GM21528 (cell line): ENCODE results near the gene SRD5A1.

Source experiments
- ATAC-seq: cut with Tn5 transposase; IDR thresholded peaks from one replicate; pipeline ENCODE4 v1.9.1; 2021; ENCODE audit warnings: mild to moderate bottlenecking, moderate library complexity; ENCODE audit not compliant: unreplicated experiment, low FRiP score

Gene SRD5A1

DNA sequence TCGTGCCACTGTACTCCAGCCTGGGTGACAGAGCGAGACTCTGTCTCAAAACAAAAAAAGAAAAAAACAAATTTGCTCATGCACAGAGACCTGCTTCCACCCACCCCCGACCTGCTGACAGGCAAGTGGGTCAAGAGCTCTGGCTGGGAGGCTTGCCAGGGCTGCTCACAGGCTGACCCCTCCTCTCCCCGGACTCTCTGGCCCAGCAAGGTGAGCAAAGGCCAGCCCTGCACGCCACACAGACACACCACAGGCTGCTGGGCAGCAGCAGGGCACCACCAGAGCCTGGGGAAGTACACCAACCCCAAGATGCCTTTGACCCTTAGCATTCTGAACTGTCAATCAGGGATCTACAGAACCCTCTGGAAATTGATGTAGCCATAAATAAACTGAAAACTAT lies 29.6 kb upstream of the SRD5A1 start:
- no peak for ATAC-seq

DNA sequence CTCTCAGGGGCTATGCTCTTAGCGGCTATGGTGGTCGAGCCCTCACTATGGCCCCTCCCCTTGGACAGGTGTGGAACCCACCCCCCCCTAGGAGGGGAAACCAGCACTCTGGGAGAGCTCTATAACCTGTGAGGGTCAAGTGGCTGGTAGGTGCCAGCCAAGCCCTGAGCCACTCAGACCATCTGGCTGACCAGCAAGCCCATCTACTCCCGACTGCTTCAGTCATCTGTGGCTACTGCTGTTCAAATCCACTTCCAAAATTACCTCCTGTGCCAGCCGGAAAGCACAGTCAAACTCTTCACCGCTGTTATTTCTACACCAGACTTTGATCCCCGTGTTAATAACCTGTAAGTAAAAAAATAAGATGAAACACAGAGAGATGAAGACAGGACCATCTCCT lies 28.9 kb upstream of the SRD5A1 start:
- no peak for ATAC-seq

DNA sequence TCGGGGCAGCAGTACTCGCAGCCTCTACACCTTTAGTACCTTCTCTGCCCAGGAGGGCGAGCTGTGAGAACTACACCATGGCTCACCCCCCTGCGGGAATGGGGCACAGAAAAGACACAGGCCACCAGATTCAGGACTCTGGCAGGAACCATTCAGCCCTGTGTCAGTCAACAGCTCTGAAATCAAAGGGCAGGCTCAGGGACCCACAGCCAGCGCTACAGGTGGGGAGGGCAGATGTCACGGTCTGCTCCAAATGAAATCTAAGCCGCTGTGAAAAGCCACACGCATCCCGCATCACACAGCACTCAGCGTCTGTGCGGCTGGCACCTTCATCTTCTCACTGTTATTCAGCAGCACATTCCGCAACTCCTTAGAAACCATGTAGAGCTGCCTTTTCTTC lies 28.3 kb upstream of the SRD5A1 start:
- ATAC-seq, result no peak

DNA sequence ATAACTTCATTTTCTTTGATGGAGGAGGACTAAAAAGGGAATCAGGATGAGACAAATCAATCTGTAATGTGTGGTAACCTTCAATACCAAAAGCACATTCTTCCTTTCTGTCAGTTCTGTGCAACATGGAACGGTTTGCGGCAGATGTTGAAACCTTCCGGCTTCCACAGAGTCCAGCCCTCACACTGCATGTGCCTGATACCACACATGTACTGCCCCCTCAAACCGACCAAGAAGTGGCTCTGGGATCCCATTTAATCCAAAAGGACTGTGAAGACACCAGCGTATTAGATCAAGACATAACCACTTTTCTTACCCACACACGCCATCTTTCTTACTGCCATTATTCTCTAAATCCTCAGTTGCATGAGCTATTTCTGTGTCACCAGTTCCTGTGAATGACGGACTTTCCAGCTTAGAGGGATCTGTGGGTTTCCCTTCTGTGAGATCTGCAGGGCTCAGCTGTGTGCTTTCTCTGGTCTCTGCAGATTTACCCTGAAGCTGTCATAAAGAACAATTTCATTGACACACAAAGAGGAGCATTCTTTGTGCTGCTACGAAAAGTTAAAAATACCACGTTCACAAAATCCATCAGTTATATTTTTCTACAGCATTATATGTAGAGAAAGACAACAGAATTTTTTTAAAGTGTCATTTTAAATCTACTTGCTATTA lies 26.2 kb upstream of the SRD5A1 start:
- no peak for ATAC-seq

DNA sequence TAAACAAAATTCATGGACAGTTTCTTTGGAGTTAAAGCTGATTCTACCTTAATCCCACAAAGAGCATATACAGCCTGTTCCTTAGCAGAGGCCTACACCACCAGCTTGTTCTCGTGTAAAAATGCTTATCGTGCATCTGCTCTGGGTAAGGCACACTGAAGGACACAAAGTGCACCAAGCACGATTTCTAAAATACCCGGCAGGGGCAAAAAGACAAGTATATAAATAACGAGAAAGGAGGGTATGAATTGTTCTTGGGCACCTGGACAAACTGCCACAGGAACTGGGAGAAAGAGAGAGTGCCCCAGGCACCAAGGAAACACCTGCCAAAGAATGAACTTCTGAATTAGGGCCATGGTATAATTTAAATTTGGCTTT lies 25.7 kb upstream of the SRD5A1 start:
- ATAC-seq, result no peak

DNA sequence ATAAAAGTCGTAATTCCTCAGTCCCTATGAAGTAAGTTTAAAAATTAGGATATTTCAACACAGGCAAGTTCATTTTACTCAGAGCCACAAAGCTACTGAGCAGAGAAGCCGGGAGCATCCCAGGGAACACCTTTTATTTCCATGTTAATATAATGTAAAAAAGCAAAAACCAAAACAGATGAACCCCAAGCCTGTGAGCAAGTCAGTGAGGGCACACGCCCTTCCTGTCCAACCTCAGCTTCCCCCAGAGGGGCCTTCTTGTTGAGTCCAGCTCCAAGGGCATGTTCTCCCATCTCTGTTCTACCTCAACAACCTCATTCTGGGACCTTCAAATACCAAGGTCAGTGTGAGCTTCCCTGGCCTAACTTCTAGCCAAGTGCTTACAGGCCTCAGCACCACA lies 25.2 kb upstream of the SRD5A1 start:
- no peak for ATAC-seq

DNA sequence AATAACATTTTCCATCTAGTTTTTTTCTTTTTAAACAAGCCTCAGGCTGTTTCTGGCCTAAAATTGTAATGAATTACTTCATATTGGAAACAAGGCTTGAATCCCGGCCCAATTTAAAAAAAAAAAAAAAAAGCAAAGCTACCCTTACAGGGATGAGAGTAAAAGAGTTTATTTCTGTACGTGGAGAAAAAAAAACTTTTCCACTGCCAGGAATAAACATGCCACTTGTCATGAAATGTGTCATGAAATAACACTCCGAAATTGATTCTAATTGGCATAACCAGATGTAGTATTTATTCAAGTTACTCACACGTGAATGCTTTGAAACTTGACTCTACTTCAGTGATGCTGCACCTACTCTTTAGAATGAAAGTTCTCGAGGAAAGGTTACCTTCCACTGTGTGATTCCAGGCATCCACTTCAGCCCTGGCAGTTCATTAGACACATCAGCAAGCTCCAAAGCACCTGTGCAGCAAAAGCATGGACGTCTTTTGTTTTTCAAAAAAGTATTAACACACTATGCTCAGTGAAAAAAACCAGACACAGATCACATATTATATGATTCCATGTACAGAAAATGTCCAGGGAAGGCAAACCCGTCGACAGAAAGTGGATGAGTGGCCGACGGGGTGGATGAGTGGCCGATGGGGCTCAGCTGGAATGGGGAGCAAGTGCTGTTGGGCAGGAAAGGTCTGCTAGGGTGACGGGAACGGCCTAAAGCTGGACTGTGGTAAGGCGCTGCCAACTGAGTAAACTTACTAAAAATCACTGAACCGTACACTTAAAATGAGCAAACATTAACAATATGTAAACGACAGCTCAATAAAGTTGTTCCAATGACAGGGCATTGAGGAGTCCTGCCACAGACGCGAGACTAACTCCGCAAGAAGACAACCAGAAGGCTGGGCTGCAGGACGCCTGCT lies 21.6 kb upstream of the SRD5A1 start:
- no peak for ATAC-seq

DNA sequence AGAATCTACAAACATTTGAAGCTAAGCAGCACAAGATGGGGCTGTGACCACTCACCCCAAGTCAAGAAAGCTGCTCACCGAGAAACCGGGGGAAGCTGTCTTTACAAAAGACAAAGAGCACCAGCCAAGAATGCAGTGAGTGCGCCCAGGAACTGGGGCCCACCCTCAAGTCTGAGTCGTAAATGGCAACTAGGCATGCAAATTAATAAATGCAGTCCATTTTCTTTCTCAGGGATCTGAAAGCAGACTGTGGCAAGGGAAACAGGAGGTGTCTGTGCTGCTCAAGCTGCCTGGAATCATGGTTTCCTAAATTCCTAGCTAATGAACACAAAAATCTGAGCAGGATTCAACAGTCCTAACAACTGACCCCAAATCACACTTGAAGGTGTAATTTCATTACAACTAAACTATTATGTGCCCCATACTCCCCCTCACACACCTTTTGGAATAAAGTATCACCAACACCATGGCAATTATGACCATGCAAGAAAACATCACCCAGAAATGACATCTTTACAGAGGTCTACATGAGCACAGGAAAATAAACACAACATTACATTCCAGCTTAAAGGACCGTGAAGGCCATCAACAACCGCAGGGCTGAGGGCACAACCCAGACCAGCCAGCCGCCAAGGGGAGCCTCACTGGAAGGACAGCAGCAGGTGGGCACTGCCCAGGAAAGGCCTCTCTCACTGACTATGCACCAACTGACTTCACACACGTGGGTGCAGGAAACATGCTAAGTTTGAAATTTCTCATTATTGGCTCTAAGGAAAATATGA lies 18.0 kb upstream of the SRD5A1 start:
- no peak for ATAC-seq

DNA sequence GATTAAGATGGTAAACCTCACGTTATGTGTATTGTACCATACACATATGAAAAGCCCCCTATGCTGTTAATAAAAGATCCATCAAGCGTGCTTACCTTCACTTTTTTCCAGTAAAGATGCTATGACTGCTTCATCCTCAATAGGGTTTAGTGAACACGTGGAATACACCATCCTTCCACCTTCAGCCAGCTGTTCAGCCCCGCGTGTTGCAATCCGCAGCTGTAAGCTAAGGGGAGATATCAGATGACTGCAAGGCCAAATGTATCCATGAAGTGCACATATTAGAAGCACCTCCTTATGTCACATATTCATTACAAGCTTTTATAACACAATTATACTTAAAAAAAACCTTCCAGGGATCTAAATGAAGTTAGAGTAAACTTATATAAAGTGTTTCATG lies 16.6 kb upstream of the SRD5A1 start:
- no peak for ATAC-seq

DNA sequence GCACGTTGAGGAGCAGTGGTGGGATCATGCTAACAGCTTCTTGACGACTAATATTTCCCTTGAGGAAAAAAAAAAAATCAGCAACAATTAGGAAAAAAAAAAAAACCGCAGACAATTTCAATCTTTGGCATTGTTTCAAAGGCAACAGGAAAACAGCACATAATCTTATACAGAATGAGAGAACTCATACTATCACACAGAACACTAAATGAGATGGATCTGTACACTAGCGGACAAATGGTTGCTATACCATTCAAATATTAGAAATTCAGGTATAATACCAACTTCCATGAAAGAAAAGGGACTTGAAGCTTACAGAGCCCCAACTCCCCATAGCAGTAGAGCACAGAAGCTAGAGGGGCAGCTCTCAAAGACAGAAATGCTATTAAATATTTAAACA lies 10.0 kb upstream of the SRD5A1 start:
- no peak for ATAC-seq

DNA sequence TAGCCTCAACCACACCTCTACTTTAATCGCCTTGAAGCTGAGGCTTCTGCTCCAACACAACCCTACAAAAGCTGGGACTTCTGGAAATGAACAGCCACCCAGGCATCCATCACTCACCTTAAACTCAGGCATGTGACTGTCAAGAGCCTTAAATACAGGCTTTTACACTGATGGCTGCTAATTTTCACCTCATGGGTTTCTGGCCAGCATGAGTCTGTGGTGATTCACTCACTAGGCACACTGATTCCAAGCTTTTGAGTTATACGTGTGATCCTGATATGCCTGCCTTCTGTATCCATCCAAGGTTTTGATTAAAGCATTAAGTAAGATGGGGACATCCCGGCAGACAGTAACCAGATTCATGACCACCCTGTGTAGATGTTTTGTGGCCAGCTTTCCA lies 9.3 kb upstream of the SRD5A1 start:
- ATAC-seq, result no peak

DNA sequence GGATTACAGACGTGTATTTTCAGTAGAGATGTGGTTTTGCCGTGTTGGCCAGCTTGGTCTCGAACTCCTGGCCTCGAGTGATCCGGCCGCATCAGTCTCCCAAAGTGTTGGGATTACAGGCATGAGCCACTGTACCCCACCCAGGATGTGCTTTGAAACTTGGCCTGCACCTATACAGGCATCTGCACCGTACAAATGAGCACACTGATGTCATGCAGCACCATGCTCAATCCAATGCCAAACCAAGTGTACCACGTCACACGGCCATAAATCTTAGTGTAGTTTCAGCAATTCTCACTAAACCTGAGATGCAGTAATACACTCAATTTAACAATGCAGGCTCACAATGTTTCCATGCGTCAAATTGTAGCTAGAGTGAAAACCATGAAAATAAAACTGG lies 6.7 kb upstream of the SRD5A1 start:
- no peak for ATAC-seq

DNA sequence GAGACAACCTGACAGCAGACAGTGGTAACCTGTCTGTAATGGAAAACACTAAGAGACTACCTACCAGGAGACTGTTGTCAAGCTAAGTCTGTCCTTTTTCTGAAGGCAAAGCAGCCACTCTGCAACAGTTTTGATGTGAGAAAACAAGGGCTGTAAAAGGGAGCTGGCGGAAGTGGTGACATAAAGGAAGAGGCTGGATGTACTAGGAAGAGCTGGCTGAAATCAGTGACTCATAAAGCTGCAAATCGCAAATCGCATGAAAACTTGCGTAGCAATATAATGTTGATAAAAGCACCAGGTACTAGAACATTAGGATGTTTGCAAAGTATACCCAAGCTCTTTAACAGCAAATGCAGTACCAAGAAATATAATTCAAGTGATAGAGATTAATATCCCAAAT lies 1.8 kb upstream of the SRD5A1 start:
- ATAC-seq, result no peak

DNA sequence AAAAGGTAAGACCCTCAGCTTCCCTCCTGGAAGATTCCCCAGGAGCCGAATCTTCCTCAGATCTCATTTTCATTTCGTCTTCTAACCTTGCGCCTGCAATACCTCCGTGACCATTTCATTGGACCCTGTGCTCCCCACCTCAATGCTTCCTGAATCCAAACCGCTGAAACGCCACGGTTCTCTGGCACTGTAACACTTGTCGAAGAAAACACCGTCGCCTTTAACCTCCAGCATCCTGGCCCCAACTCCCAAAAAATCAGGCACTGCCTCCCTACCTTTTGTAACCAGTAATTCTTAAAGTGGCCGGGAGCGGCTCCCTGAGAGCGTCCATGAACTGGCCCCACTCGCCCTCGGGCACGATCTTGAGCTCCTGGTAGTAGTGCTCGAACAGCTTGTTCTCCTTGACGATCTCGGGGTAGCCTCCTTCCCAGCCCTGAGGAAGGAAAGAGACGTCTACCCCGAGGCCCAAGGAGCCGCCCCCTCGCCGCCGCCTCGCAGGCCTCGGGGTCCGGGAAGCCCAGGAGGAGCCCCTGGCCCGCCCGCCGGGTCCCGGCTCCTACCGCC lies 834 bp upstream of the SRD5A1 start:
- ATAC-seq, result peak; percentile 28

DNA sequence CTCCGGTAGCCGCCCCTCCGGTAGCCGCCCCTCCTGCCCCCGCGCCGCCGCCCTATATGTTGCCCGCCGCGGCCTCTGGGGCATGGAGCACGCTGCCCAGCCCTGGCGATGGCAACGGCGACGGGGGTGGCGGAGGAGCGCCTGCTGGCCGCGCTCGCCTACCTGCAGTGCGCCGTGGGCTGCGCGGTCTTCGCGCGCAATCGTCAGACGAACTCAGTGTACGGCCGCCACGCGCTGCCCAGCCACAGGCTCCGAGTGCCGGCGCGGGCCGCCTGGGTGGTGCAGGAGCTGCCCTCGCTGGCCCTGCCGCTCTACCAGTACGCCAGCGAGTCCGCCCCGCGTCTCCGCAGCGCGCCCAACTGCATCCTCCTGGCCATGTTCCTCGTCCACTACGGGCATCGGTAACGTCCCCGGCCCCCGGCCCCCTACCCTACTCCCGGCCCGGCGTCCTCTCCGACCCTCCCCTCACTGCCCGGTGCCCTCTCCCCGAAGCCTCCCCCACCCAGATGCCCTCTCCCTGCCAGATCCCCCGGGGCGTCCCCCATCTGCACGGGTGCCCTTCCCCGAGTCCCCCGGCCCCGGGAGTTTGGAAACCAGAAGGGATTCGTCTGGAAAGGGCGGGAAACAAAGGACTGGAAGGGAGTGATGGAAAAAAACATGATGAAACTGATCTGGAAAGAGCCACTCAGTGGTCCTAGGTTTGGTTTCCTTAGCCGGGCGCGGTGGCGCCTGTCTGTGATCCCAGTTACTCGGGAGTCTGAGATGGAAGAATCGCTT lies 417 bp downstream of the SRD5A1 start:
- peak; percentile 63 for ATAC-seq

DNA sequence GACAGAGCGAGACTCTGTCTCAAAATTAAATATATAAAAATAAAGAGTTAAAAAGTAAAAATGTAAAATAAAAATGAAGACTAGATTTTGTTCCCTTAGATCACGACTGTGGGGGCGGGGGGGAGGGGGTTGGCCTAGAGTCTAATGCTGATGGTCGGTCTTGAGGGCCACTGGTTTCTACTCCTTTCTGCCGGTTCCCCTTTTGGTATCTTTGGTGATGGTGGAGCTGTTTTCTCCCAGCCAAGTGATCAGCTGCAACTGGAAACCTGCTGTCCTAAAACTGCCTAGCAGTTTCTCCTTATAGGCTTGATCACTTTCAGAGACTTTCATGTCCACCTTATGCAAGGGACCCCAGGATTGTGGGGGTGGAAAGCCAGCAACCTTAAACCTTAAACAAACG lies 1.1 kb downstream of the SRD5A1 start:
- ATAC-seq, result no peak

DNA sequence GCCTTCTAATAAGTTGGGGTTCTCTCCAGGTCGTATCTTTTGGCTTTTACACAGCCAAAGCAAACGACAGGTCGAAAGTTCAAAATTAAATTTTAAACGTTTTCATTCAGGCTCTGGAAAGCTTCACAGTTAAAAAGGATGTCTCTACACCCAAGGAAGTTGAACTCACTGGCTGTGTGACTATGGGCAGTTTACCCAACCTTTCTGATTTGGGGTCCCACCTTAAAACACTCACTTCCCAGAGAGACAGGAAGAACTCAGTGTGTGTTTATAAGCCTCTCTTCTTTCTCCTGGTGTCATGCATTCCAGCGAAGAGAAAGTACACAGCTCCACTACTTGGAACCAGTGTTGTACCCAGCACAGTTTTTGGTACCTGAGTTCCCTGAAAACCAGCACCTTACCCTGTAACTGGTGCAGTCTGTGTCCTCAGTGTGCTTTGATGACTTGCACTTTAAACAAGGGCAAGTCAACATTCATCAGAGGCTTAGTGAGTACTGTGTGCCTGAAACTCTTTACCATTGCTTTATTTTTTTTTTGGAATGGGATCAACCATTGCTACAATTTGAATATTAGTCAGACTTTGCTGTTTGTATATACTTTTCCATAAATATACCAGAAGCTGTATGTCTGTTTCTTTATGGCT lies 1.7 kb downstream of the SRD5A1 start:
- ATAC-seq, result no peak

DNA sequence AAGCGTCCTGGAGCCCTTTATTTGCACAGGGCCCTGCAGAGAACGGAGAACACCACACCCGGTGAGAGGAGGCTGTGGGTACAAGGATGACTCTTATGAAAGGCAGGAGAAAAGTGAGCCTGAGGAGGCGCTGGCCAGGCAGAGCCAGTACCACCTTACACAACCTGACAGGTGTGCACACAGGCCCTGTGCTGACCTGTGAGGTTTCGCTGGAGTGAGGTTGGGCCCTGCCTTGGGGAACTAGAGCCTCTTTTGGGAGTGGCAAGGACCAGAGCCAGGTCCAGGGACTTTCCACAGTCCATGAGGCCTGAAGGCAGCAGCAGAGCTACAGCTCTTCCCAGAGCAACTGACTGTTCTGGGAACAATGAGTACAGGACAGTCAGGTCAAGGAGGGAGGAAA lies 3.1 kb downstream of the SRD5A1 start:
- ATAC-seq, result no peak

DNA sequence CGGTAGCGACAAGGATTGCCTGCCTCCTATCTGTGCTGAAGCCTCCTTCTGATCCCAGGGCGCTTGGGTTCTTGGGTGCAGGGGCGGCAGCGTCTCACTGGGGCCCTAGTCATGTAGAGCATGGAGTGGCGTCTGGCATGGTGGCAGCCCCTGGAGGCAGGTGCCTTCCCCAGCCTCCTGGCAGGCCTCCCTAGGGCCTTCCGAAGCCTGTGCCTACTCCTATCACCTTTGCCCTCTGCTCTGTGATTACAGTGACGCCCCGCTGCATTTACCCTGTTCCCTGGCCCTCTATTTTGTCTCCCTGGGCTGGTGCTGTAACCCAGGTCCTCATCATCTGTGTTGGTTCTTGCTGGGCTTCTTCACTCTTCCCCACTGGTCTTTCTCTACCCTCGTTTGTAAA lies 3.8 kb downstream of the SRD5A1 start:
- ATAC-seq, result no peak

DNA sequence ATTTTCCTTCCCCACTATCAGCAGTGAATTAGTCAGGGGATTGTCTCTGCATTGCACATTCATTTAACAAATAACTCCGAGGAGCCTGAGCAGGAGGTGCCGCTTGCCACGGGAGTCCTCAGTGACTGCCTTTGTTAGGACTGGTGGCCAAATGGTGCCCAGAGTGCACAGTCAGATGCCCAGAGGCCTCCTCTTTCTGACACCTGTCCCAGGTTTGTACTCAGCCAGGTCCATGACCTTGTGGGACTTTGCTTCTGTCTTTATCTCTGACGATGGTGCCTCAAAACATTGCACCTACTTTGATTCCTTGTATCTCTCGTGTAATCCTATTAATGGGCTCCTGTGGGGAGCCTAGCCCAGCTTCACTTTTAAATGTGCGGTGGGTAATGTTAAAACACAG lies 4.3 kb downstream of the SRD5A1 start:
- ATAC-seq, result no peak
